Mucosa of descending colon (tissue), 3 donors: ENCODE data around the gene DPM2. TPM values are rescaled to one million over a fixed set of nuclear protein-coding genes. Genes with fewer than 3 reads are reported as not detected.

Experiments used
- ATAC-seq: fragments of 200-7000 bp; cut with Tn5 transposase; one replicate; pipeline ENCODE4 v1.9.1; 2020; ENCODE audit warnings: mild to moderate bottlenecking, moderate library complexity
- DNase-seq, 3 donors: peaks; one replicate each; pipeline ENCODE4 v3.0.0-alpha.2; 2020
- H3K36me3 ChIP-seq: fragments of 200-600 bp; one replicate; pipeline ENCODE4 v1.8.0; 2021; ENCODE audit warnings: low read depth, mild to moderate bottlenecking
- H3K4me1 ChIP-seq: fragments of 200-600 bp; one replicate; pipeline ENCODE4 v1.8.0; 2021; ENCODE audit warnings: low read depth, mild to moderate bottlenecking
- H3K4me3 ChIP-seq: fragments of 200-600 bp; one replicate; pipeline ENCODE4 v1.8.0; 2021; ENCODE audit warnings: mild to moderate bottlenecking
- H3K9me3 ChIP-seq: fragments of 200-600 bp; one replicate; pipeline ENCODE4 v1.8.0; 2021; ENCODE audit warnings: mild to moderate bottlenecking
- intact Hi-C, 2 donors: fragments of 100-400 bp; cut with DNase I in 1 of 2; cut with micrococcal nuclease in 1 of 2; formaldehyde crosslinking; loops; one replicate each; pipeline versions ENCODE4 v1.11.0 to v1.11.1; 2022; cut with DNase I, micrococcal nuclease
- total RNA-seq, 3 donors: library from RNA; stranded (reverse); fragmentation: NEBNext Ultra II Directional in 2 of 3; extraction: Animal tissue kit (Norgen Biotek cat#: 25700) in 2 of 3; gene quantifications; one replicate each; pipeline versions ENCODE4 v1.2.1 to v1.2.4, GENCODE V29; 2021 to 2023
- TF ChIP-seq, protein P1 (sequence below): fragments of 200-600 bp; IDR thresholded peaks from one replicate; pipeline ENCODE4 v1.8.0; 2022; ENCODE audit warnings: antibody characterized with exemption, mild to moderate bottlenecking
- donor health status: DM: no; HTN: no; CAD: no; lungs with moderate emphysema.
- donor health status: DM: no; HTN: no; CAD: no.
- donor health status: DM: no; HTN: yes; CAD: no.

Gene DPM2
- total RNA-seq, 3 donors from 2014 or later: 23.0 to 30.4 (median 29.4) TPM

DNA sequence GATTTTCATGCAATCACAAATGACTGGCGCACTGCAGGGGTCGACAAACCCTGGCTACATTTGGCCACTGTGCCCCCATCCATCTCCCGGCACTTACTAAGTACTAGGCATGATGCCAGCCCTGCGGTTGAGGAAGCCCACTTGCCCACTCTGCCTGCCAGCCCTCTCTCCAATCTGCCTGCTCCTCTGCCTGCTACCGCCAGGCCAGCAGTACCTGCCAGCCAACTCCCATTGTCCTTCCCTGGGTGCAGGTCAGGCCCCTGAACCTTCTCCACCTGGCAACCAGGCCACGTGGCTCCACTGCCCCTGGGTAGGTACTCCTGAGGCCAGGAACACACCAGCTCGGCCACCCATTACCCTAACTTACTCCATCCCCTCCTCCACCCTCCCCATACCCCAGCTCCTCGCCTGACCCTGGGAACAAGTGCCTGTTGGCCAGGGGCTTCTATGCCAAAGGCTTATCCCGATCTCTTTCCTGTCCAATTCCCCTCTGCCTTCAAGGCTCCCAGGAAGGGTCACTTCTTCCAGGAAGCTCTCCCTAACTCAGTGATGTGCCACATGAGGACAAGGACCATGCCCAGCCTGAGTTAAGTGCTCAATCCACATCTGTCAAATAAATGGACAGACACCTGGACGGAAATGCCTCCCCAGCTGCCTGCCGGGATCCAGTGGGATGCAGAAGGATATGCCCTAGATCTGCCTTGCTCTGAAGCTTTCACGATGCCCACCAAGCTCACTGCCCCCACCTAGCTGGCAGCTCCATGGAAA, 36.5 kb upstream of the DPM2 start:
- H3K36me3 ChIP-seq: no peaks in the 10 kb centered on the region
- ATAC-seq: no peak

DNA sequence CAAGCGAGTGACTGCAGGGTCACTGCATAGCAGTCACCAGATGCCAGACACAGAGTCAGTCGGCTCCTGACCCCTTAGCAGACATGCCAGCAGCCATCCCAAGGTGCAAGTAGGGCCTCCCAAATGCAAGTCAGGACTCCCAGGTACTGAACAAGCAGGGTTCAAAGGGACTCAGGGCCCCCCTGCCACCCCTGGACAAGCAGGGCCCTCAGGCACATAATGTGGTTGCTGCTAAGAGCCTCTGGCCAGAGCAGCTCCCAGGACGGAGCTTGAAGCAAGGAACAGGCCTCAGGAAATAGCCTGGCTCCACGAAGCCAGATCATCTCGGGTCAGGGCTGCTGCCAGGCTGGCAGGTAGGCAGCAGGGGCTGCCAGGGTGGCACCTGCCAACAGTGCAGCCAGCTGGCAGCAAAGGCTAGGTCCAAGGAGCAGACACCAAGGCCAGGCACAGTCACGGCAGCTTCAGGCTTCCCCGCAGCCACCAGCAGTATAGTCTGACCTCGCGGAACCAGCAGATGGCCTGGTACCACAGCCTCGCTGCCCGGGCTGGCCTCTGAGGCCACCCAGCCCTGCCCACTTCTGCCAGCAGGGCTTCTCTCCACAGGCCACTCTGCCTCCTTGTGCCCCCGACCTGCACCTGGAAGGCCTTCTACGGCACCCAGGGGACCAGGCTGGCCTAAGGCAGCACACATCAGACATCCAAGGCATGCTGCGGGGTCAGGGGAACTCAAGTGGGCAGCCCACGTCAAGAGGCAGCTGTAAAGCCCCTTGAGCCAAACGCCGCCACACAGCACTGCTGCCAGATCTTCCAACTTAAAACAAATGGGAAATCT, 35.7 kb upstream of the DPM2 start:
- TF ChIP-seq, protein P1, sequence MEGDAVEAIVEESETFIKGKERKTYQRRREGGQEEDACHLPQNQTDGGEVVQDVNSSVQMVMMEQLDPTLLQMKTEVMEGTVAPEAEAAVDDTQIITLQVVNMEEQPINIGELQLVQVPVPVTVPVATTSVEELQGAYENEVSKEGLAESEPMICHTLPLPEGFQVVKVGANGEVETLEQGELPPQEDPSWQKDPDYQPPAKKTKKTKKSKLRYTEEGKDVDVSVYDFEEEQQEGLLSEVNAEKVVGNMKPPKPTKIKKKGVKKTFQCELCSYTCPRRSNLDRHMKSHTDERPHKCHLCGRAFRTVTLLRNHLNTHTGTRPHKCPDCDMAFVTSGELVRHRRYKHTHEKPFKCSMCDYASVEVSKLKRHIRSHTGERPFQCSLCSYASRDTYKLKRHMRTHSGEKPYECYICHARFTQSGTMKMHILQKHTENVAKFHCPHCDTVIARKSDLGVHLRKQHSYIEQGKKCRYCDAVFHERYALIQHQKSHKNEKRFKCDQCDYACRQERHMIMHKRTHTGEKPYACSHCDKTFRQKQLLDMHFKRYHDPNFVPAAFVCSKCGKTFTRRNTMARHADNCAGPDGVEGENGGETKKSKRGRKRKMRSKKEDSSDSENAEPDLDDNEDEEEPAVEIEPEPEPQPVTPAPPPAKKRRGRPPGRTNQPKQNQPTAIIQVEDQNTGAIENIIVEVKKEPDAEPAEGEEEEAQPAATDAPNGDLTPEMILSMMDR: no peak
- ATAC-seq (peak; percentile 1), DNase-seq (peak in 2 of 3 donors; percentile 48 to 65)
- no peak overlapping the region for H3K4me3 ChIP-seq
- no peaks in the 10 kb centered on the region for H3K36me3 ChIP-seq
- H3K4me1 ChIP-seq: peaks cover 99% of the 10 kb centered on the region
- intact Hi-C loops: no loop called here
- H3K9me3 ChIP-seq: no peaks in the 10 kb centered on the region

More for the DNA sequence above, 36.5 kb upstream of the DPM2 start:
- intact Hi-C loops: no loop called here
- H3K4me3 ChIP-seq: no peak overlapping the region
- H3K9me3 ChIP-seq: no peaks in the 10 kb centered on the region
- TF ChIP-seq, protein P1: no peak
- DNase-seq: no peak
- H3K4me1 ChIP-seq: peaks cover 96% of the 10 kb centered on the region

DNA sequence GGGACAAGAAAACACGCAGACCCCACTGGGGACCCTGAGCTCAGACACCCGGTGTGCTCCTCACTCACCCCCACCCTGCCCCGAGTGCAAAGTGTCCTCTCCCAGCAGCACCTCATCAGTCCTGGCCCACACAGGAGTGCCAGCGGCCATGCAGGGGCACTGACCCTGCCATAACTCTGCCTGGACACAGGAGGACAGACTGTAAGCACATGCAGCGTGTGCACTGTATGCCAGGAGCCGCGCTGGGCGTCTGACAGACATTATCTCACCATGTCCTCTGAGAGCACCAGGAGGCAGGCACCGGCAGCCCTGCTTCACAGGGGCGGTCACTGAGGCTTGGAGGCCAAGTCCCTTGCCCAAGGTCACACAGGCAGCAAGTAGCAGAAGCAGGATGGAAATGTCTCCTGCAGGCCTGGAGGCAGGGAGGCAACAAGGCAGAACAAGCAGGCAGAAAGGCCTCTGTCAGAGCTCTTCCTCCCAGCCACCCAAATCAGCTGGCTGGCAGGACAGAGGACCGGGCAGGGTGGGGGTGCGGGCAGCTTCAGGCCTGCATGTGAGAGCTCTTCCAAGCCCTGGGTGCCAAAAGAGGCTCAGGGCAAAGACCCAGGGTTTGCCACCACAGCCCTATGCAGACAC, 34.7 kb upstream of the DPM2 start:
- H3K9me3 ChIP-seq: no peaks in the 10 kb centered on the region
- TF ChIP-seq, protein P1: no peak
- no peak for ATAC-seq
- H3K4me3 ChIP-seq: no peak overlapping the region
- H3K36me3 ChIP-seq: no peaks in the 10 kb centered on the region
- H3K4me1 ChIP-seq: peaks cover 98% of the 10 kb centered on the region
- intact Hi-C loops: no loop called here
- DNase-seq: peak in 2 of 3 donors; percentile 41 to 64

DNA sequence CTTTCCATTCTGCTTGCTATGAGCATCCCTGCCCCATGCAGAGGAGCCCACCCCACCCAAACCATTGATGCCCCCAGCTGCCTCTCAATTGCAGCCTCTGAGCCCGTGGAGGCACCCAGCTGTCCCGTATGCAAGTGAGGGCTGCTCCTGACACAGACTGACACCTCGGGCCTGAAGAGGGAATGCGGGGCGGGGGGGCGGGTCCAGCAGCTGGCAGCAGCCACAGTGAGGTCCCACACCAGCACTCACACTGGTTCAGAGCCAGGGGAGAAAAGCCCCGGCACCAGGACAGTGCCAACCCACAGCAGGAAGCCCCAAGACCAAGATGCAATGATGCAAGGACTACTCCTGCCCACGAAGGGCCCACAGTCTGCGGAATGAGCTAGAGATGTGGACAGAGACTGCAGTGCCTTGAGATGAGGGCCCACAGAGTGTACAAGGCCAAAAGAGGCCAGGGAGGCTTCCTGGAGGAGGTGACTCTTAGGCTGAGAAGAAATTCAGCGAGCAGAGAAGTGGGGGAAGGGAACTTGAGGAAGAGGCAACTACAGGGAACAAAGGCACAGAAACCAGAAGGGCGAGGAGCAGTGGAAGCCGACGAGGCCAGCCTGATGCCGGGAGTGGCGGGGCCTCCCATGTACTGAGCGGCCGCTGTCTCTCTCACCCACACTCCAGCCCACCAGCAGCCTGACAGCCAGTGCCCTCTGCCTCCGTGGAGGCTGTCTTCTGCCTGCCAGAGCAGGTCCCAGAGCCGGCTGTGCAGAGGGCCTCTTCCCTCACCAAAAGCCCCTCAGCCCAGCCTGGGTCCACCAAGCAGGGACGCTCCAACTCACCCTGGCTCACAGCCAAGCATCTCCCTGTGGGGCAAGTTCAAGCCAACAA, 33.9 kb upstream of the DPM2 start:
- Histone ChIP-seq H3K4me3 (no peak overlapping the region), H3K36me3 (no peaks in the 10 kb centered on the region), H3K4me1 (peaks cover 98% of the 10 kb centered on the region), H3K9me3 (no peaks in the 10 kb centered on the region)
- intact Hi-C loops: no loop called here
- peak in 2 of 3 donors; percentile 49 to 61 for DNase-seq
- TF ChIP-seq, protein P1: no peak
- no peak for ATAC-seq
